ENCODE results near the gene GJA1.
"Not testable (repeated sequence)": the region's sequence is repeated elsewhere in the genome, so short reads cannot be mapped to it uniquely, and the experiment has no call there.

GRCh38 chr6:121447746-121448145, 12.3 kb downstream of the GJA1 start:
- not testable (repeated sequence) for TF ChIP-seq CTCF, POLR2A (IDR thresholded peaks at IDR 0.05)
